ENCODE measurements around the gene SCN5A.

DNA sequence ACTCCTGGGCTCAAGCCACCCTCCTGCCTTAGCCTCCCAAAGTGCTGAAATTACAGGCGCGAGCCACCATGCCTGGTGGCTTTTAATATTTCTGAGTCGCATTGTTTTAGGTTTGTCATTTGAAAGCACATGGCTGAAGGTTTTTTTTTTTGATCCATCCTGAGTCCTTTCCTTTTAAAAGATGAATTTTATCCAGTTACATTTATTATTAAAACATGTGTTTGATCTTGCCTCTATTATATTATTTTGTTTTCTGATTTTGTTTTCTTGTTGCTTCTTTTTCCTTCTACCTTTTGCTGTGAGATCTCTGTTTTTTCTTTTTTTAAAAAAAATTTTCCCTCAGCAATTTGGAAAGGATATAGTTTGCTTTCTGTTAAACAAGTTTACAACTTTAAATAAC, 76.4 kb downstream of the SCN5A start:
- TF ChIP-seq CHD1 (IDR thresholded peaks at IDR 0.05; ENCODE audit: low read depth, low read length): no peak
- no peak for TF ChIP-seq RAD21 (IDR thresholded peaks at IDR 0.05 in 1 of 2, conservative IDR thresholded peaks at IDR 0.05 in 1 of 2; ENCODE audit: low read depth in 2 of 2, low read length in 2 of 2)
- TF ChIP-seq HDAC2 (IDR thresholded peaks at IDR 0.05; ENCODE audit: borderline replicate concordance in 1 of 2, low read depth in 2 of 2, low read length in 2 of 2): no peak
- TF ChIP-seq POLR2A (IDR thresholded peaks at IDR 0.05; ENCODE audit: control extremely low read depth in 1 of 2, low read depth in 2 of 2, low read length in 2 of 2): no peak
- TF ChIP-seq, protein P1, sequence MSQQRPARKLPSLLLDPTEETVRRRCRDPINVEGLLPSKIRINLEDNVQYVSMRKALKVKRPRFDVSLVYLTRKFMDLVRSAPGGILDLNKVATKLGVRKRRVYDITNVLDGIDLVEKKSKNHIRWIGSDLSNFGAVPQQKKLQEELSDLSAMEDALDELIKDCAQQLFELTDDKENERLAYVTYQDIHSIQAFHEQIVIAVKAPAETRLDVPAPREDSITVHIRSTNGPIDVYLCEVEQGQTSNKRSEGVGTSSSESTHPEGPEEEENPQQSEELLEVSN (IDR thresholded peaks at IDR 0.05): no peak
- TF ChIP-seq, protein P2, sequence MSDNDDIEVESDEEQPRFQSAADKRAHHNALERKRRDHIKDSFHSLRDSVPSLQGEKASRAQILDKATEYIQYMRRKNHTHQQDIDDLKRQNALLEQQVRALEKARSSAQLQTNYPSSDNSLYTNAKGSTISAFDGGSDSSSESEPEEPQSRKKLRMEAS (IDR thresholded peaks at IDR 0.05): no peak
- TF ChIP-seq KDM5A (IDR thresholded peaks at IDR 0.05; ENCODE audit: low read length): no peak
- no peak for TF ChIP-seq ASH2L (IDR thresholded peaks at IDR 0.05; ENCODE audit: low read length)
- no peak for TF ChIP-seq BRCA1 (IDR thresholded peaks at IDR 0.05; ENCODE audit: low read depth, low read length)
- TF ChIP-seq EP300 (IDR thresholded peaks at IDR 0.05; ENCODE audit: borderline replicate concordance in 1 of 2, low read depth in 2 of 2, low read length in 2 of 2): no peak
- no peak for TF ChIP-seq RFX5 (IDR thresholded peaks at IDR 0.05; ENCODE audit: borderline replicate concordance, low read depth, low read length)
- TF ChIP-seq, protein P3, sequence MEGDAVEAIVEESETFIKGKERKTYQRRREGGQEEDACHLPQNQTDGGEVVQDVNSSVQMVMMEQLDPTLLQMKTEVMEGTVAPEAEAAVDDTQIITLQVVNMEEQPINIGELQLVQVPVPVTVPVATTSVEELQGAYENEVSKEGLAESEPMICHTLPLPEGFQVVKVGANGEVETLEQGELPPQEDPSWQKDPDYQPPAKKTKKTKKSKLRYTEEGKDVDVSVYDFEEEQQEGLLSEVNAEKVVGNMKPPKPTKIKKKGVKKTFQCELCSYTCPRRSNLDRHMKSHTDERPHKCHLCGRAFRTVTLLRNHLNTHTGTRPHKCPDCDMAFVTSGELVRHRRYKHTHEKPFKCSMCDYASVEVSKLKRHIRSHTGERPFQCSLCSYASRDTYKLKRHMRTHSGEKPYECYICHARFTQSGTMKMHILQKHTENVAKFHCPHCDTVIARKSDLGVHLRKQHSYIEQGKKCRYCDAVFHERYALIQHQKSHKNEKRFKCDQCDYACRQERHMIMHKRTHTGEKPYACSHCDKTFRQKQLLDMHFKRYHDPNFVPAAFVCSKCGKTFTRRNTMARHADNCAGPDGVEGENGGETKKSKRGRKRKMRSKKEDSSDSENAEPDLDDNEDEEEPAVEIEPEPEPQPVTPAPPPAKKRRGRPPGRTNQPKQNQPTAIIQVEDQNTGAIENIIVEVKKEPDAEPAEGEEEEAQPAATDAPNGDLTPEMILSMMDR (IDR thresholded peaks at IDR 0.05; ENCODE audit: control extremely low read depth in 1 of 3, insufficient read depth in 1 of 3, low read depth in 1 of 3, low read length in 3 of 3): no peak
